GM21367 (cell line): Measurements from ENCODE around the gene PPP1R14C.
"Not testable (repeated sequence)": the region's sequence is repeated elsewhere in the genome, so short reads cannot be mapped to it uniquely, and the experiment has no call there.

Source experiments
- ATAC-seq: cut with Tn5 transposase; IDR thresholded peaks from one replicate; pipeline ENCODE4 v1.9.1; 2021; ENCODE audit not compliant: unreplicated experiment

Gene PPP1R14C

DNA sequence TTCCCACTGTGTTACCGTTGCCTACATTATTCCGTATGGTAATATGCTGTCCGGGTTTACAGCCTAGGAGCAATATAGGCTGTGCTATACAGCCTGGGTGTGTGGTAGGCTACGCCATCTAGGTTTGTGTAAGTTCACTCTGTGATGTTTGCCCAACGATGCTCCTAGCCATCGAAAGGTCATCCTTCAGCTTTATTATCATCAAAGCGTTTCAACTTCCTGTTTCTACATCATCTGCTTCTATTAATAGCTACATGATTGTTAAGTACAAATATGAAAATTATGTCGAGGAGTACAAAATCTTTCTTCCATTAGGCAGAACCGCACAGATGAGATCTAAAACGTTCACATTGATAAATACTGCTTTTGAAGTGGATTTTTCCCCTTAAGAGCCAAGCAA lies 69.9 kb downstream of the PPP1R14C start:
- ATAC-seq: no peak

DNA sequence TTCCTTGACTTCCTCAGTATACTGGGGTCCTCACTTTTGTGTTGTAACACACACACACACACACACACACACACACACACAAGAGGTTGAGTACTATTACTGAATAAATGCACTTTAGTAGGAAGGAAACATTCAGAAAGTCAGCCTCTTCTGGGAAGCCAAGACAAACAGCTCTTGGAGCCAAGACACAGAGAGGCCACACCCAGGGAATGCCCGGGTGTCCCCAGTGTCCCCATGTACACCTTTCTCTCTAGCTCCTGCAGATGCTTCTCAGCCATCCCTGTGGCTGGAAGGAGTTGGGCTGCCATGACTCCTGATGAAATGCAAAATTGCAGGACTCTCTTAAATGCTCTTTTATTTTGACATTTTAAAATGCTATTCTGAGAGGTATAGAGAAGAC lies 70.5 kb downstream of the PPP1R14C start:
- no peak for ATAC-seq

DNA sequence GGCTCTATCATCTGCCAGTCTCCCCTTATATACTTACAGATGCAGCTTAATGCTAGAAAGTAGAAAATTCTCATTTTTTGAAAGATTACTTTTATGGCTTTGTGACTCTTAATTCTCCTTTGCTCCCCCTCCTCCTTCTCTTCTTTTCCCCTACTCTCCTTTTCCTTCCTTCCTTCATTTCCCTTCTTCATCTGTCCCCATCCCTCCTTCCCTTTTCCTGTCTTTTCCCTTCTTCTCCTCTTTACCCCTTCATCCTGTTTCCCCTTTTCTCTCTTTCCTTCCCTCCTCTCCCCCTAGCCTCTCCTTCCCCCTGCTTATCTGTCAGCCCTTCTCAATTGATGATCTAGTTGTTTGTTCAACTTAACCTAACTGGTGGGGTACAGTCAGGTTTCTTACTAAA lies 71.5 kb downstream of the PPP1R14C start:
- no peak for ATAC-seq

DNA sequence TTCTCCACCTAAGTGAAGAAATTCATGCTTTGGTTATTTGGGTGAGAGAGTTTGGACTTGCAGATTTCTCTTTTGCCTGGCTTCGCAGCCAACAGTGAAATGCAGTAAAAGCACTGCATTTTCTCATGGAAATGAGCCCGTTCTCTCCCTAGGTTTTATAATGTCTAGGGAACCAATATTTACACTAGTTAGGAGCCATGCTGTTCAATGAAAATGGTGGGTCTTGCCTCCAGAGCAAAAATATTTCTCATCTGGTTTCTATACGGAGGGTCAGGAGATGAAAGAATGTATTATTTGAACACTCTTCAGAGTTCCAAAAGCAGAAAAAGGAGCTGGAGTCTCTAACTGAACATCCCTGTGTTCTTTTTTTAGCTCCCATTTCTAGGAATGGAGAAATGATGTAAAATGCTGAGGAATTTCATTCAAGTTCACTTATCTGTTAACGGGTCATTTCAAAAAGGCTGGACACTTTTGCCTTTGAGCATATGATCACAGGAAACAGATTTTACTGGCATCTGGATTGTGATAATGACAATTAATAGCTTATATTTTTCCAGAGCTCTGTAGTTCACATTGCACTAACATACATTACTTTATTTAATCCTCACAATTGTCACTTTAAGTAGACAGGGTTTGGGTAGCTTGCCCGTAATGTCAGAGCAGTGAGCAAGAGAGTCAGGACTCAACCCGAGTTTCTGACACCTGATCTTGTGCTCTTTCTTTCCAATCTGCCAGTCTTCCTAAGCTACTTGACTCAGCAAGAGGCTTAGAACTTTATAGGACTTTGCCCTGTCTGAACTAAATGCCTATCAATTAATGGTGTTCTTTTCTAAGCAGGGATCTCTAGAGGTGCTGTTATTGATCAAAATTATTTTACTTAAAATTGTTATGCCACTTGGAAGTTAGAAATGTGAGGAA lies 78.0 kb downstream of the PPP1R14C start:
- no peak for ATAC-seq

DNA sequence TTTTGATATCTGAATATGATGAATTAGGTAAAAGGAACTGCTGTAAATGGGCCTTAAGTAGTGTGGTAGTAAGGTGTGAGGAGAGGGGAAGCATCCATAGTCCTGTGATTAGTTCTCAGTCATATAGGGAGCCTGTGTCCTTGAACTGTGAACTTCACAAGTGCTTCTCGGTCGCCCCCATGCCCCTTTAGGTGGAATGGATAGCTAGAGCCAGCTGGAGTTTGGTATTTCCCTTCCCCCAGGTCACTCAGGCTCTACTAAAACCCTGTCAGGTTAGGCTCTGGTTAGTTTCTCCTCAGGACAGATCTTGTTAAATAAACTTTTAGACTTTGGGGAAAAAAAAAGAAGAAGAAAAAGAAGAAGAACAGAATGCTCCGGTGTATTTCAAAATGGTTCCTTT lies 82.0 kb downstream of the PPP1R14C start:
- ATAC-seq: no peak

DNA sequence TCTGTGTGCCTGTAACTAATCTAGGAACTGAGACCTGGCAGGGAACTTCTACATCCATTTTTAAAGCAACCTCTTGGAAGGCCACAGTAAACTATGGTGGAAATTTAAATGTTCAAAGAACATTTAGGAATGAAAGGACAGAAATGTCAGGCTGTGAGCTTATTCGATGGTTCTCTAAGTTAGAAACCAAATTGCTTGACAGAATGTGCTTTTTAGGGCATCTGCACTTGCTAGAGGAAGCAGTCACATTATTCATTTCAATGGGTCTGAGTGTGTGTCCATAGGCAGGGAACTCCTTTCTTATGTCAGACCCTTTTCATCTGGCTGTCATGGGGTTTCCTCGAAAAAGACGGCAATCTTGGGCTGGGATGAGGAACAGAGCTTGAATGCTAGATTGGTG lies 84.4 kb downstream of the PPP1R14C start:
- ATAC-seq: no peak

DNA sequence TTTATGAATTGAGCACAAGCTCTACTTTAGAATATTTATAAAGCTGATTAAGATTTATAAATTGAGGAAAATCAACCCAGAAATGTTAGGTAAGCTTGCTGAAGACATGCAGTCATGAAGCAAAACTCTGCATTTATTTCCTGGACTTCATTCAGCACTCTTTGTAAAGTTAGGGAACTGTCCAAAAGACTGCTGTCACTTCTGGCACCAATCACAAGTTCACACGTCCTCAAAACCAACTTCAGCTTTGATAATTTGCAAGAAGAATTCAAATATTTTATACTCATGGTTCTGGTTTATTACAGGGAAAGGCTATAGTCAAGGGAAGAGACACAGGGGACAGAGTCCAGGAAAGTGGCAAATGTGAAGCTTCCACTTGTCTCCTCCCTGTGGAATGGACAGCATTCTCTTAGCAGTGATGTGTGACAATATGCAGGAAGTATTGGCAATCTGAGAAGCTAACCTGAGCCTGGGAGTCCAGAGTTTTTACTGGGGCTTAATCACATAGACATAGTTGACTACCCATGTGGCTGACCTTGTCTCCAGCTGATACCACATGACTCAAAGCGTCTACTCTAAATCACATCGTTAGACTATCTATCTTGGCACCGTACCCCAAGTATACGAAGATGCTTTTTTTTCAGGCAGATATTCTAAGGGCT lies 85.4 kb downstream of the PPP1R14C start:
- ATAC-seq: no peak

DNA sequence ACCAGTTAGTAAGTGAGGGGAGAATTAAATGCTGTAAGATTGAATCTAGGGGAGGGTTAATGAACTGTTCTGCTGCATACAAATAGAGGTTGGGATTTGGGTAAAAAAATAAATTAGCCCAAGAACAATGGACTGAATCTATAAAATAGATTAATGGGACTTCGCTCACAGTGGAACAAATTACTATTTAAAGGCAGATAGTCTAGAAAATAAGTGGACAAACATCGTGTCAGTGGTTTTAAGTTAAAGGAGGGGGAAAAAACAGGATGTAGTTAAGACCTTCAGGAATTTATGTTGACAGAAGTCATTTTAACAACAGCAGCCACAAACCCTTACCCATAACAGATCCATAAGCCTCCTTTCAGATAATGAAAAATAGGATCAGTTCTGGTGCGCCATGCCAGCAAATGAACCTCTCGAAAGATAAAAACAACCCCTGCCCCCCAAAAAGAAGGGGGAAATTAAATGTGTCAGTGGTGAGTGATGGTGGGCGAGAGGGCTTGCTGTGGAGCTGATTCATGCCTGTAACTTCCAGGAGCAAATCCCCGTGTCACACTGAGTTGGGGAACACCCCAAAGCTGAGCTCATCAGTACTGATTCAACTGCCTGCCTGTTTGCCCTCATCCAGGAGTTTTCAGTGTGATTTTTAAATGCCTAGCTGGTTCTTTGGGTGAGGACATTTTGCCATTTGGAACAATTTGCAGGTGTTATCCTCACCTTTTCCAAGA lies 86.8 kb downstream of the PPP1R14C start:
- no peak for ATAC-seq

DNA sequence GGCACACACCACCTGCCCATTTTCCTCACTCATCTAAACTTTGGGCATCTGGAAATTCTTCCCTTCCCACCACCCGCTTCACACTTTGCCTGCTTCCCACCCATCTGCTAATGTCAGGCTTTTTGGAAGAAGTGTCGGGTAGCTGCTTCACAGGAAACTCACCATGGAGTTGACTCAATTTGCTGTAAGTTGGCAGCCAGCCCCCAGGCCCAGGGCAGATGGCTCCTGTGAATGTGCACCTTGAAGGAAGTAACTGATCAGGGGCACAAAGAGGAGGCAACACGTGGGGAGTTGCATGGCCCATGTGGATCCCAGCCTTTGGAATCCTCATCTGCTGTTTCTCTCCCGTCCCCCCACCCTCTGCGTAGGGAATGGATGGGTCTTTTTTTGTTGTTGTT lies 87.3 kb downstream of the PPP1R14C start:
- ATAC-seq: no peak

DNA sequence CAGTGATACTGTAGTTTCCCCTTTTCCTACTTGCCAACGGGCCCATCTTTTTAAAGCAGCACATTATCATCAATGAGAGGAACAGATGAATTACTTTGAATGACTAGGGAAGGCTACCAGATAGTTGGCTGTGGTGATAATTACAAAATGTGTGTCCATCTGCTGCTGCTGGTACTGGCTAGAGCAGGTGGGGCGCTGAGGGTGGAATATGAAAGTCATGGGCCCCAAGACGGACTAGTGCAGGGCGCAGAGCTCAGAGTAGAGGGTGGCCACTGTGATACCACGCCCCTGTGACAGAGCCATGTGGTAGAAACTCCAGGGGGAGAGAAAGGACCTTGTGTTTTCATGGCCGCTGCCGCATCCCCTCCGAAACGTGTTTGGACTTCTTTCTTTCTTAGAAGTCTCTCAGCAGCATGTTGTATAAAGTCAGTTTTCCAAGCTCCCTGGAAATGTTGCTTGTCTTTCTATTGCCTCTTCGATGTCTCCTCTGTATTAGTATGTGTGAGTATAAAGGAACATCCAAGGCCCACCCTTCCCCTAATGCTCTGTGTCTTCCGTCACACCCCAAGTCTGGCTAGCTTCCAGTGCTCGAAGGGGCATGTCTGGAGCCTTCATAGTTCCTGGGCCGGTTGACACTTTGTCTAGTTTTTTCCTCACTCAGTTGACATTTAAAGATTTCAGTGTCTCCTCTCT lies 88.1 kb downstream of the PPP1R14C start:
- ATAC-seq: no peak

DNA sequence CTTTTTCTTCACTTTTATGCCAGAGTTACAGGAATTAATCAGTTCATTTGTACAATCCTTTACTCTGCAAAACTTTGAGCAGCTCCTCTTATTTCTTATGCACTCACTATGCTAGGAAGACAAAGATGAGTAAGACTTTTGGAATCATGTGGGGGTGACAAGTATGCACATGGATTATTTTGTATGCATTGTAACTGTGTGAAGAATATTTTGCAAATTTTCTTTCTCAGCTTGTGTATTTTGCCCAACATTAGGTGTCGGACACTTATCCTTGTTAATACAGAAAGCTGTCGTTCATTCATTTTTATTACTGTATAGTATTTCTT lies 88.6 kb downstream of the PPP1R14C start:
- ATAC-seq: no peak

DNA sequence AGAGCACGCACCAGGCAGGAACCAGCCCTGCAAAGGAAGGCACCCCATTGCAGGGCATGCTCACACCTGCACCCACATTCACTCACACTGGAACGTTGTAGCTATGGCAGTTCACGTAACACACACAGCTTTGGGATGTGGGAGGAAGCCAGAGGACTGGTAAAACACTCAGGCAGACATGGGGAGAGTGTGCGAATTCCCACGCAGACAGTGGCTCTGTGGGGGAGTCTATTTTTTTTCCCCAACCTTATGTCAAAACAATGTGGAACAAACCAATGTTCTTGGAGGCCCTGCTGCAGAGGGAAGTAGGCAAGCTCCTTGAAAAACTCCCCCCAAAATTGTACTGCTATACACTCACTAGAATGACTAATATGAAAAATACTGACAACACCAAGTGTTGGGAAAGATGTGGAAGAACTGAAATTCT lies 91.0 kb downstream of the PPP1R14C start:
- ATAC-seq: no peak

DNA sequence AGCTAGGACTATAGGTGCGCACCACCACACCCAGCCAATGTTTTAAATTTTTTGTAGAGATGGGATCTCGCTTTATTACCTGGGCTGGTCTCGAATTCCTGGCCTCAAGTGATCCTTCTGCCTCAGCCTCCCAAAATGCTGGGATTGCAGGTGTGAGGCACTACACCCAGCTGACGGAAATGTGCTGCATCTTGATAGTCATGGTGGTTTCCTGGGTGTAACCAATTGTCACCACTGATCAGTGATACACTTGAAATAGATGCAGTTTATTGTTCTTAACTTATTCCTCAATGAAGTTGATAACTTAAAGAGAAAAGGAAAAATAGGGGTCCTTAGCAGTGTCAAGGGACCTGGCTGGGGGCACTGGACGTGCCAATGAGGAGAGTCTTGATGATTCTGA lies 92.4 kb downstream of the PPP1R14C start:
- ATAC-seq: no peak

DNA sequence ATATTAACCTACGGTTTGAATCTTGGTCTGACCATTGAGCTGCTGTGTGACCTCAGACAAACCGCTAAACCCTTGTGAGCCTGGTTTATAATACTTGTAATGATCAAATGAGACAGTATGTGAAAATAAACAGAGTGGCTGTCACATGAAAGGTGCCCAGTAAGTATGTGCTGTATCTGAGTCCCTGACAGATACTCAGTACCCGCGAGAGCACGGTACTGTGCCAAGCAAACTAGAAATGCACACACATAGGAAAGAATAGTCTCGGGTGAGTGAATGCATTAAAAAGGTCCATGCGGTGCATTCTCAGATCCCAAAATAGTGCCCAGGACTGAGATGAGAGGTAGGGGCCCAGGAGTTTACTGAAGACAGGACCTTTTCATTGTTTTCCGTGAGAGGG lies 93.3 kb downstream of the PPP1R14C start:
- no peak for ATAC-seq

DNA sequence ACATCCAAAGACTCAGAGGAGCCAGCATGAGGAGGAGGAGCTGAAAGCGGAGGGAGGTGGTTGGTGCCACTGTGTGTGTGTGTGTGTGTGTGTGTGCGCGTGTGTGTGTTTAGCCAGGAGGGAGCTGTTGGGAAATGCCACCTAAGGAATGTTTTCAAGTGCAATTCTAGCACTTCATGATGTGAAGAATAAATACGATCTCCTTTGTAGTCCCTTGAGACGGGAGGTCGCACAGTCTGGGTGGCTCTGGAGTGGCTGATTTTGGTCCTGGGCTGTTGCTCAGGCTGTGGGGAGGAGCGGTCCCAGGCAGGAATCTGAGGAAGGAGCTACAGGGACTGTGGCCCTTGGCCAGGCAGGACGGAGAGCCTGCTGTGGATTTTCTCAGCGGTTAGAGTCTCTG lies 93.7 kb downstream of the PPP1R14C start:
- ATAC-seq: no peak

DNA sequence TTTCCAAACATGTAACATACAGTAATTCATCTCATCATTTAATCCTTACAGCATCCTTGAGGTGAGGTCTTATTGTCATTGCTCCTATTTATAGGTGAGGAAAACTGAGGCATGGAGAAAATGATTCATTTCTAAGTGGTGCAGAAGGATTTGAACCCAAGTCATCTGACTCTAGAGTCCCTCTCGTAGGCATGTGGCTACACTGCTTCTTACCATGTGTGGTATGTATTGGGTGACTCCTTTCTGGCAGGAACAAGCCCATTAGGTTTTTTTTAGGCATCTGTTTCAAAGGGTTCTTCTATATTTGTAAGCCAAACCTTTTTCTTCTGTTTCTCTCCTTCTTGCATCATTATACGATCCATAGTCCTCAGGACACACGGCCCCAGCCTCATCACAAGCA lies 94.8 kb downstream of the PPP1R14C start:
- ATAC-seq: no peak

DNA sequence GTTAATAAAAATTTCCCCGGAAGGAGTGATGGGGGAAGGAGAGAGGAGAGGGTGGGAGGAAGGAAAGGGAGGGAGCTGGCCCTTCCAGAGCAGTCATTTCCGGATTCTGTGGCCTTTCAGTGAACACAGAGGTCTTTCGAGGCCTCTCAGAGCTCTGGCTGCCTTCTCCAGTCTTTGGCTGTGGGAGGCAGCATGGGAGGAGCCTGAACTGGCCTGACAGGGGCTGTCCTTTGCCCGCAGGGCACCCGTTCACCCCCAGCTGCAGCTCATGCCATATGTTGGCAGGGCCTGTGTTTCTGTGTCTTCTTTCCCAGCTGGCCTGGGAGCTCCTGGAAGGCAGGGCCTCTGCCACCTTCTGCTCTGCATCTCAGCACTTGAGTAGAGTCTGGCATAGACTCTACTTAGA lies 95.5 kb downstream of the PPP1R14C start:
- ATAC-seq: no peak

DNA sequence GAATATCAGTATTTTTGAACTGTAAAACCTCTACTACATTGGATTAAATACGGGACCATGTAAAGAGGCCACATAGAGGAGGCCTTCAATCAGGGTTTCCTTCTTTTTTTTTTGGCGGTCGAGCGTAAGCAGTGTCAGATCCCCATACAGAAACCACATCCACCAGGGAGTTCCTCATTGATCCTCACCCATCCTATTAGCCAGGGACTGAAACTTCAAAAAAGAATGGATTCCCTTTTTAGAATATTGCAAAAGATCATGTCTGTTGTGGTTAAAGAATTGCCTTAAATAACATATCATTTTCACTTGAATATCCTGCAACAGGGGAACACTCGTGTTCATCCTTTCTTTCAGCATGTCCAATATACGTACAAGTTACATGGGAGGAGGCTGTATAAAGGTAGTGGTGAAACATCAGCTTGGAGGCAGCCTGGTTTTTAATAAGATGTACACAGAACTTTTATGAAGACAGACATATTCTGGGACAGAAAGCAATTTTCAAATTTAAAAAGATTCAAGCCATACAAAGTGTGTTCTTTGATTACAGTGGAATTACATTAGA lies 96.1 kb downstream of the PPP1R14C start:
- no peak for ATAC-seq

DNA sequence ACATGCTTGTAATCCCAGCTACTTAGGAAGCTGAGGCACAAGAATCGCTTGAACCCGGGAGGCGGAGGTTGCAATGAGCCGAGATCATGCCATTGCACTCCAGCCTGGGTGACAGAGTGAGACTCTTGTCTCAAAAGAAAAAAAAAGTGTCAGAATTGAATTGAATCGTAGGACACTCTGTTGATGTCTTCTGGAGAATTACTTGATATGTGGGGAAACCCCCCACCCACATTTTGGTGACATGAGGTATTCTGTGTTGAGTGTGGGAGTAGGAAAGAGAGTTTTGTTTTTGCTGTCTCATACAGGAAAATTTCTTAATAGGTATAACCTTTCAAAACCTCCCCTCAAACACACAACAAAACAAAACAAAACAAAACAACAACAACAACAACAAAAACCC lies 98.9 kb downstream of the PPP1R14C start:
- ATAC-seq: not testable (repeated sequence)

DNA sequence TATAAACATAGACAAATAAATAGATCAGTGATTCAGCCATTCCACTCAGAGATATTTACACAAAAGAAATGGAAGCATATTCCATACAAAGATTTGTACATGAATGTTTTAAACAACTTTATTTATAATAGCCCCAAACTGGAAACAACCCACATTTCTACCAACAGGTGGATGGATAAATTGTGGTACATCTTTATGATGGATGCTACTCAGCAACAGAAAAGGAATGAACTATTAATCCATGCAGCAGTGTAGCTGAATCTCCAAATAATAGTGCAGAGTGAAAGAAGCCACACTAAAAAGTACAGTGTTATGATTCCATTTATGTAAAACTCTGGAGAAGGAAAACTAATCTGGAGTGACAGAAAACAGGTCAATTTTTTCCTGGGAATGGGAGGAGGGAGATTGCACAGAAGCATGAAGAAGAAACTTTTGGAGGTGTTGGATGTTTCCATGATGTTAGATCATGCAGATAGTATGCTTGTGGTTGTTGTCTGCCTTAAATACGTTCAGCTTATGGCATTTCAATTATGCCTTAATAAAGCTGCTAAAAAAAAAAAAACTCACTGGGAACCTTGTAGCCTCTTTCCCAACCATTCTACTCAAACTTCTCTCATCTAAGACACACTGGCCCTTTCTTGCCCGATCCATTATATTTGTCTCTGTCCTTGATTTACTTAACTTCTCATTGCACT lies 100.9 kb downstream of the PPP1R14C start:
- no peak for ATAC-seq
